Spleen (tissue), 11 donors: ENCODE results near the gene NLRC4. TPM values are rescaled to one million over a fixed set of nuclear protein-coding genes. Genes with fewer than 3 reads are reported as not detected.

Experiments used
- DNase-seq: peaks from one replicate; pipeline ENCODE4 v3.0.0-alpha.2; 2020
- H3K27ac ChIP-seq, 8 donors: fragments of 200-600 bp; sonication (generic) in 7 of 8; 1 replicate in 4 of 8; 2 replicates in 4 of 8; pipeline versions ENCODE4 v1.5.0 to v1.8.0; 2016 to 2021; ENCODE audit warnings: inconsistent platforms in 4 of 8, mild to moderate bottlenecking in 4 of 8, moderate library complexity in 1 of 8
- H3K27me3 ChIP-seq, 7 donors: fragments of 200-600 bp; sonication (generic) in 6 of 7; replicated peaks in 1 of 7; 1 replicate in 4 of 7; 2 replicates in 3 of 7; pipeline versions ENCODE4 v1.5.0 to v1.8.0; 2016 to 2021; ENCODE audit warnings: inconsistent platforms in 3 of 7, mild to moderate bottlenecking in 1 of 7
- H3K36me3 ChIP-seq, 6 donors: fragments of 200-600 bp; sonication (generic) in 5 of 6; 1 replicate in 4 of 6; 2 replicates in 2 of 6; pipeline versions ENCODE4 v1.5.0 to v1.8.0; 2016 to 2021; ENCODE audit warnings: inconsistent platforms in 2 of 6
- H3K4me1 ChIP-seq, 6 donors: fragments of 200-600 bp; sonication (generic) in 5 of 6; 1 replicate in 3 of 6; 2 replicates in 3 of 6; pipeline versions ENCODE4 v1.5.0 to v1.8.0; 2016 to 2021; ENCODE audit warnings: inconsistent platforms in 3 of 6
- H3K4me3 ChIP-seq, 8 donors: fragments of 200-600 bp; sonication (generic) in 7 of 8; 1 replicate in 4 of 8; 2 replicates in 4 of 8; pipeline versions ENCODE4 v1.5.0 to v1.8.0; 2016 to 2021; ENCODE audit warnings: inconsistent platforms in 4 of 8, mild to moderate bottlenecking in 4 of 8, moderate library complexity in 2 of 8
- H3K9me3 ChIP-seq, 8 donors: fragments of 200-600 bp; sonication (generic) in 7 of 8; 1 replicate in 4 of 8; 2 replicates in 4 of 8; pipeline versions ENCODE4 v1.5.0 to v1.8.0; 2016 to 2021; ENCODE audit warnings: inconsistent platforms in 4 of 8
- CTCF ChIP-seq, 11 experiments: fragments of 200-600 bp in 7 of 11; fragments of 450-650 bp in 4 of 11; sonication (generic) in 4 of 11; IDR thresholded peaks in 8 of 11; conservative IDR thresholded peaks in 3 of 11; 1 replicate in 7 of 11; 2 replicates in 4 of 11; pipeline versions ENCODE4 v1.4.0 to v1.8.0; 2016 to 2021; ENCODE audit warnings: antibody characterized with exemption in 11 of 11, inconsistent platforms in 4 of 11, mild to moderate bottlenecking in 1 of 11
- POLR2A ChIP-seq, 3 donors: fragments of 450-650 bp; IDR thresholded peaks; one replicate each; pipeline ENCODE4 v1.5.1; 2017; ENCODE audit warnings: antibody characterized with exemption in 3 of 3, mild to moderate bottlenecking in 1 of 3
- POLR2AphosphoS5 ChIP-seq, 3 donors: sonication (generic); formaldehyde crosslinking; IDR thresholded peaks; one replicate each; pipeline ENCODE4 v1.5.1; 2017; ENCODE audit warnings: antibody characterized with exemption in 3 of 3
- WGBS, 5 donors: extraction: QIAGEN DNeasy Blood & Tissue Kit in 3 of 5; methylation state at CpG; one replicate each; pipeline versions ENCODE4 v1.1.5 to v1.1.7; 2013 to 2018; 5-methylcytosine and 5-hydroxymethylcytosine counted together
- intact Hi-C: fragments of 100-400 bp; cut with DNase I; formaldehyde crosslinking; loops from one replicate; pipeline ENCODE4 v1.15.0; 2023; ENCODE audit warnings: low total_unique reads
- polyA plus RNA-seq, 3 donors: library from polyadenylated mRNA; stranded (reverse); fragments of 200-250 nt; gene quantifications; one replicate each; pipeline ENCODE4 v1.2.1, GENCODE V29; 2013
- total RNA-seq, 7 donors: library from RNA; depleted of rRNA in 3 of 7; stranded (reverse); fragments of >200 nt in 3 of 7; fragmentation: NEBNext Ultra II Directional in 4 of 7; extraction: Animal tissue kit (Norgen Biotek cat#: 25700) in 4 of 7; gene quantifications; one replicate each; pipeline versions ENCODE4 v1.1.0 to v1.2.1, GENCODE V29; 2016 to 2021
- donor health status: healthy with polysubstance abuse.
- donor health status: DM: no; HTN: no; CAD: no; lungs with moderate emphysema.
- donor health status: DM: no; HTN: no; CAD: no.
- donor health status: Bipolar disorder and iron deficiency.
- donor health status: healthy.
- donor health status: DM: no; HTN: no; CAD: no.
- donor health status: DM: yes; HTN: yes; CAD: no.

NLRC4 gene
- total and polyA plus RNA-seq, 10 donors, result 4.2 to 42.7 (median 18.9) TPM

DNA sequence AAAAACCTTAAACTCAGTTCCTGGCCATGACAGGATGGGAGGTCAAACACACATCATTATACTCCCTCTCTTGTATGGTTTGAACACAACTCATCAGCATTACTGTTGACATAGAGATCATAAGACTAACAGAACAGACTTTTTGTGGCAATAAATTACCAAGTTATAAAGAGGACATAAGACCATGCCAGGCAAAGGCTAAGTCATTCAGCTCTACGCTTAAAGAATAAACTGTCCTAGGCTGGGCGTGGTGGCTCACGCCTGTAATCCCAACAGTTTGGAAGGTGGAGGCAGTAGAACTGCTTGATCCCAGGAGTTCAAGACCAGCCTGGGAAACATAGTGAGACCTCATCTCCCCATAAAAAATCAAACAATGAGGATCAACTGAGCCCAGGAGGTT is 16.4 kb downstream of the NLRC4 start:
- WGBS, 5 donors, result 89 to 100% (median 94%) methylated on average over 3 of the region's 3 CpGs
- no peak overlapping the region for H3K4me3 ChIP-seq
- H3K36me3 ChIP-seq, result peaks cover 0 to 97% (median 0%) of the 10 kb centered on the region in 6 donors
- no peaks in the 10 kb centered on the region for H3K4me1 ChIP-seq
- intact Hi-C loops, result no loop called here
- no peaks in the 10 kb centered on the region for H3K9me3 ChIP-seq
- TF ChIP-seq CTCF (IDR thresholded peaks at IDR 0.05 in 8 of 11, conservative IDR thresholded peaks at IDR 0.05 in 3 of 11) (no peak), POLR2A (IDR thresholded peaks at IDR 0.05) (no peak), POLR2AphosphoS5 (IDR thresholded peaks at IDR 0.05) (no peak)
- H3K27ac ChIP-seq, result no peak overlapping the region
- DNase-seq, result no peak
- H3K27me3 ChIP-seq, result no peaks in the 10 kb centered on the region

GRCh38 chr2:32246911-32247310 is 17.8 kb downstream of the NLRC4 start:
- 89 to 97% (median 92%) methylated on average over 4 of the region's 4 CpGs for WGBS, 5 donors
- intact Hi-C loops, result no loop called here
- no peak for DNase-seq
- Histone ChIP-seq H3K9me3 (no peaks in the 10 kb centered on the region), H3K27me3 (no peaks in the 10 kb centered on the region), H3K27ac (no peak overlapping the region), H3K36me3 (peaks cover 0 to 94% (median 0%) of the 10 kb centered on the region in 6 donors), H3K4me3 (no peak overlapping the region), H3K4me1 (no peaks in the 10 kb centered on the region)
- no peak for TF ChIP-seq CTCF (IDR thresholded peaks at IDR 0.05 in 8 of 11, conservative IDR thresholded peaks at IDR 0.05 in 3 of 11)
- no peak for TF ChIP-seq POLR2A (IDR thresholded peaks at IDR 0.05)
- TF ChIP-seq POLR2AphosphoS5 (IDR thresholded peaks at IDR 0.05), result no peak

GRCh38 chr2:32242331-32242730 is 22.4 kb downstream of the NLRC4 start:
- Histone ChIP-seq H3K27me3 (no peaks in the 10 kb centered on the region), H3K27ac (no peak overlapping the region), H3K4me1 (no peaks in the 10 kb centered on the region), H3K4me3 (no peak overlapping the region), H3K9me3 (no peaks in the 10 kb centered on the region), H3K36me3 (peaks cover 0 to 85% (median 5%) of the 10 kb centered on the region in 6 donors)
- TF ChIP-seq POLR2AphosphoS5 (IDR thresholded peaks at IDR 0.05) (no peak), CTCF (IDR thresholded peaks at IDR 0.05 in 8 of 11, conservative IDR thresholded peaks at IDR 0.05 in 3 of 11) (no peak), POLR2A (IDR thresholded peaks at IDR 0.05) (no peak)
- 91 to 95% (median 93%) methylated on average over 3 of the region's 3 CpGs for WGBS, 5 donors
- no peak for DNase-seq
- intact Hi-C loops, result no loop called here

- no peak for DNase-seq
- H3K27me3 ChIP-seq, result no peaks in the 10 kb centered on the region
- H3K4me1 ChIP-seq, result no peaks in the 10 kb centered on the region
- intact Hi-C loops, result no loop called here
- peaks cover 0 to 88% (median 17%) of the 10 kb centered on the region in 6 donors for H3K36me3 ChIP-seq
- 80 to 92% (median 85%) methylated on average over 2 of the region's 2 CpGs for WGBS, 5 donors
- no peak overlapping the region for H3K27ac ChIP-seq
- no peaks in the 10 kb centered on the region for H3K9me3 ChIP-seq
- no peak for TF ChIP-seq POLR2A (IDR thresholded peaks at IDR 0.05)
- TF ChIP-seq POLR2AphosphoS5 (IDR thresholded peaks at IDR 0.05), result no peak
- H3K4me3 ChIP-seq, result no peak overlapping the region
These were observed 26.7 kb downstream of the NLRC4 start for GRCh38 chr2:32237996-32238395.

- Histone ChIP-seq H3K9me3 (no peaks in the 10 kb centered on the region), H3K4me1 (no peaks in the 10 kb centered on the region), H3K27ac (no peak overlapping the region), H3K27me3 (no peaks in the 10 kb centered on the region), H3K36me3 (peaks cover 0 to 88% (median 18%) of the 10 kb centered on the region in 6 donors), H3K4me3 (no peak overlapping the region)
- TF ChIP-seq POLR2AphosphoS5 (IDR thresholded peaks at IDR 0.05) (no peak), CTCF (IDR thresholded peaks at IDR 0.05 in 8 of 11, conservative IDR thresholded peaks at IDR 0.05 in 3 of 11) (no peak), POLR2A (IDR thresholded peaks at IDR 0.05) (no peak)
- intact Hi-C loops, result no loop called here
- WGBS, 5 donors, result 90 to 96% (median 94%) methylated on average over 2 of the region's 2 CpGs
- DNase-seq, result no peak
These were observed 27.2 kb downstream of the NLRC4 start for GRCh38 chr2:32237488-32237887.
